Measurements from ENCODE around the gene PDRG1.

PDRG1 gene

DNA sequence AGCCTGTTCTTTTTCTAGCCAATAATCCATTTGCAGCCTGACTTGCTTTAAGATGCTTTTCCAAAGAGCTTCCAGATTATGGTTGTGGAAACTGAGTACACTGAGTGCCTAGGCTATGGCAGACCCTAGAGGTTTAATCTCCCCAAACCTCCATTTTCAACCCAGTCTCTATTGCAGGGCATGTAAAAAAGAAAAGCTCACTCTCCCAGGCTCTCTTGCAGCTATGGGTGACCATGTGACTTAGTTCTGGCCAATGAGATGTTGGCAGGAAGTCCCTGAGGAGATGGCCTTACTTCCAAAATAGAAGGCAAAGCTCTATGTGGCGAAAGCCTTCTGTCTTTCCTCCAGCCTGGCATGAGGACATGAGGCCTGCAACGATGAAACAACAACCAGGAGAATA, 3.8 kb downstream of the PDRG1 start:
- TF ChIP-seq, protein P1, sequence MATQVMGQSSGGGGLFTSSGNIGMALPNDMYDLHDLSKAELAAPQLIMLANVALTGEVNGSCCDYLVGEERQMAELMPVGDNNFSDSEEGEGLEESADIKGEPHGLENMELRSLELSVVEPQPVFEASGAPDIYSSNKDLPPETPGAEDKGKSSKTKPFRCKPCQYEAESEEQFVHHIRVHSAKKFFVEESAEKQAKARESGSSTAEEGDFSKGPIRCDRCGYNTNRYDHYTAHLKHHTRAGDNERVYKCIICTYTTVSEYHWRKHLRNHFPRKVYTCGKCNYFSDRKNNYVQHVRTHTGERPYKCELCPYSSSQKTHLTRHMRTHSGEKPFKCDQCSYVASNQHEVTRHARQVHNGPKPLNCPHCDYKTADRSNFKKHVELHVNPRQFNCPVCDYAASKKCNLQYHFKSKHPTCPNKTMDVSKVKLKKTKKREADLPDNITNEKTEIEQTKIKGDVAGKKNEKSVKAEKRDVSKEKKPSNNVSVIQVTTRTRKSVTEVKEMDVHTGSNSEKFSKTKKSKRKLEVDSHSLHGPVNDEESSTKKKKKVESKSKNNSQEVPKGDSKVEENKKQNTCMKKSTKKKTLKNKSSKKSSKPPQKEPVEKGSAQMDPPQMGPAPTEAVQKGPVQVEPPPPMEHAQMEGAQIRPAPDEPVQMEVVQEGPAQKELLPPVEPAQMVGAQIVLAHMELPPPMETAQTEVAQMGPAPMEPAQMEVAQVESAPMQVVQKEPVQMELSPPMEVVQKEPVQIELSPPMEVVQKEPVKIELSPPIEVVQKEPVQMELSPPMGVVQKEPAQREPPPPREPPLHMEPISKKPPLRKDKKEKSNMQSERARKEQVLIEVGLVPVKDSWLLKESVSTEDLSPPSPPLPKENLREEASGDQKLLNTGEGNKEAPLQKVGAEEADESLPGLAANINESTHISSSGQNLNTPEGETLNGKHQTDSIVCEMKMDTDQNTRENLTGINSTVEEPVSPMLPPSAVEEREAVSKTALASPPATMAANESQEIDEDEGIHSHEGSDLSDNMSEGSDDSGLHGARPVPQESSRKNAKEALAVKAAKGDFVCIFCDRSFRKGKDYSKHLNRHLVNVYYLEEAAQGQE (IDR thresholded peaks at IDR 0.05; ENCODE audit: insufficient read depth in 1 of 2, low read depth in 2 of 2, low read length in 2 of 2) = no peak

DNA sequence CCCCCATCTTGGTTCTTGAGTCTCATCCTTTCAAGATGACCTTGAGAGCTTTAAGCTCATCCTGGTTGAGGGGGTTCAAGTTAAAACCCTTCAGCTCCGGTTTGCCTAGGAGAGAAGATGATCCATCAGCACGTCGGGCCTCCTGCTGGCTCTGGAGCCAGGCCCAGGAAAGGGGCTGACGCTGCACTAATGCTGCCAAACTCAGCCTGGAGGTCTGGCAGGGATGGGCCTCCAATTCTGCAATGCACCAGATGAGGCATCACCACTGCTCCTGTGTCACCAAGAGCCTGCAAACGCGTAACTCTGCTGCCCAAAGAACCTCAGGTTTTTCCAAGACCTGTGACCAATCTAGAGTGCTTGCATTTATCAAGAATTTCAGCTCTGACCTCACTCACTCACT, 6.1 kb downstream of the PDRG1 start:
- TF ChIP-seq POLR2AphosphoS5 (IDR thresholded peaks at IDR 0.05; ENCODE audit: low read depth, low read length) (no peak), SIN3A (IDR thresholded peaks at IDR 0.05; ENCODE audit: borderline replicate concordance, insufficient read depth, low read length) (no peak), TAF1 (IDR thresholded peaks at IDR 0.05; ENCODE audit: borderline replicate concordance, insufficient read depth, low read length) (no peak), FOXP2 (optimal IDR thresholded peaks at IDR 0.05; ENCODE audit: borderline replicate concordance, extremely low read depth, extremely low read length, insufficient read depth) (no peak)
- TF ChIP-seq, protein P1 (IDR thresholded peaks at IDR 0.05; ENCODE audit: insufficient read depth in 1 of 2, low read depth in 2 of 2, low read length in 2 of 2) = no peak

DNA sequence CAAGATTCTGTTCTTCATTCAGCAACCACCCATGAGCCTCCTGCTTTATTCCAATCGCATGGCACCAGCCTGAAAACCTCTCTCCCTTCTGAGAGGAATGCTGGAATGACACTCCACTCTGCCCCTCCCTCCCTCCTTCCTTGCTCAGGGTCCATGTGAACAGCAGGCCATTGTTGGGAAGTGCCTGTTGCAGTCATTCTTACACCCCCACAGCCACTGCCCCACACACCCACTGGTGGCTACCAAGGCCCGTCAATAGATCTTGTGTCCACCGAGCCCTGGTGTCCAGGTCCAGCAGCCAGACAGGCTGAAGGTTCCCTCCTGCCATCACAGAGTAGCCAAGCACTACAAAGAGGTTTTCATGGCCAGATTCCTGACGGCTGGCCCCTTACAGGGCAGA, 6.5 kb downstream of the PDRG1 start:
- TF ChIP-seq FOXP2 (optimal IDR thresholded peaks at IDR 0.05; ENCODE audit: borderline replicate concordance, extremely low read depth, extremely low read length, insufficient read depth) (no peak), TAF1 (IDR thresholded peaks at IDR 0.05; ENCODE audit: borderline replicate concordance, insufficient read depth, low read length) (no peak), POLR2AphosphoS5 (IDR thresholded peaks at IDR 0.05; ENCODE audit: low read depth, low read length) (no peak), SIN3A (IDR thresholded peaks at IDR 0.05; ENCODE audit: borderline replicate concordance, insufficient read depth, low read length) (no peak)

DNA sequence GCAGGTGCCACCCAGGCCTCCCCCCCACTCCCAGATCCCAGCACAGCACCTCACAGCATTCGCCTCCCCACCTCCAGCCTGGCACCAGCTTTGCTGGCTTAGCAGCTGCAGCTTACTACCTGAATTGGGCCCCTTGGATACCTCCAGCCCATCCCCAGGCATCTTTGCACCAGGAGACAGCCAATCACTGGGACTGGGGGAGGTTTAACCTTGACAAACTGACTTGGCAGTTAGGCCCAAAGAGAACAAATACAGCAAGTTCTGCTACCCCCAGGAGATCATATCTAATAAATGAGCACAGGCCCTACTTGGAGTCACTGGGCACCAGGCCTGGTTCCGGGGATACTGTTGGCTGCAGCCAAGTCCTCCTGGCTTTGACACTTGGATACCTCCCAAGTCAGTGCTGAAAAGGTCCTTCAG, 8.8 kb downstream of the PDRG1 start:
- TF ChIP-seq TAF1 (IDR thresholded peaks at IDR 0.05; ENCODE audit: borderline replicate concordance, insufficient read depth, low read length) (no peak), SIN3A (IDR thresholded peaks at IDR 0.05; ENCODE audit: borderline replicate concordance, insufficient read depth, low read length) (no peak), FOXP2 (optimal IDR thresholded peaks at IDR 0.05; ENCODE audit: borderline replicate concordance, extremely low read depth, extremely low read length, insufficient read depth) (no peak), POLR2AphosphoS5 (IDR thresholded peaks at IDR 0.05; ENCODE audit: low read depth, low read length) (no peak)
- TF ChIP-seq, protein P1 (IDR thresholded peaks at IDR 0.05; ENCODE audit: insufficient read depth in 1 of 2, low read depth in 2 of 2, low read length in 2 of 2) = no peak

DNA sequence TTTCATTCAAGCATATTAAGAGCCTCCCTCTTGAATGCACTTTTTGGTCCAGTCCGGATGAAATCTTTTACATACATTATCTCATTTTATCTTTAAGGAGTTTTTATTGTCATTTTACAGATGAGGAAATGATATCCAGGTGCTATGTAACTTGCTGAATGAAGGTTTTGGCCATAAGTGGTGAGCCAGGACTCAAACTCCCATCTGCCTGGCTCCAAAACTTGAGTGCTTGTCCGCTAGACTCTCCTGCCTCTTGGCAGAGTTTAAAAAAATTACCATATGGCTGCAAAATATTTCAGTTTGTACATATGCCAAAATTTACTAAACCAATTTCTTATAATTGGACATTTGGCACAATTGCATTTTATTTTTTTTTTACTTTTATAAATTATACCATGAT, 12.2 kb downstream of the PDRG1 start:
- TF ChIP-seq FOXP2 (optimal IDR thresholded peaks at IDR 0.05; ENCODE audit: borderline replicate concordance, extremely low read depth, extremely low read length, insufficient read depth) (no peak), SIN3A (IDR thresholded peaks at IDR 0.05; ENCODE audit: borderline replicate concordance, insufficient read depth, low read length) (no peak), TAF1 (IDR thresholded peaks at IDR 0.05; ENCODE audit: borderline replicate concordance, insufficient read depth, low read length) (no peak), POLR2AphosphoS5 (IDR thresholded peaks at IDR 0.05; ENCODE audit: low read depth, low read length) (no peak)
- TF ChIP-seq, protein P1 (IDR thresholded peaks at IDR 0.05; ENCODE audit: insufficient read depth in 1 of 2, low read depth in 2 of 2, low read length in 2 of 2) = no peak
